ENCODE data around the gene CCDC78.

DNA sequence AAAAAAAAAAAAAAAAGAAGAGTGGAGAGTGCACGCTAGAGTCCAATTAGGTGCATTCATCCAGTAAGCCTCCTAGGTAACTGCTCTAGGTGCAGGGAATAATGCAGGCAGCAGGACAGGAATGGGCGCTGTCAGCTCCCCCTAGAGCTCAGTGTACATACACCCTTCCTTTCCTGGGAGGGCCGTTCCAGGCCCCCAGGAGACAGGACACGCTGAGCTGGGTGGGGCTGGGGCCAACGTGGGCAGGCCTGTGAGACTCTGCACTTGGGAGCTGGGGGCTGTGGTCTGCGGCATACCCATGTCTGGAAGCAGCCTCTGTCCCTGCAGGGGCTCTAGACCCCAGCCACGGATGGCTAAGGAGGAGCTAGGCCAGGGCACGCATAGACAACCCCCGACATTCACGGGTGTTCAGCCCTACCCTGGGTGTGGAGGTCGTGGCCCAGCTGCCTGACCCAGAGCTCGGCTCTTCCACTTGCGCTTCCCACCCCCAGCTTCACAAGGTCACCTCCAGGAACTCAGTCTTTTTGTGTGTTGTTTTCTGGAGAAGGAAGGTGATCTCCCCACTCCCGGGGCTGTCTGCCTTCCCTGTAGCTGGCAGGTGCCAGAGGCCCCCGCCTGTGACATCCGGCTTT, 6.3 kb downstream of the CCDC78 start:
- TF ChIP-seq, protein P1, sequence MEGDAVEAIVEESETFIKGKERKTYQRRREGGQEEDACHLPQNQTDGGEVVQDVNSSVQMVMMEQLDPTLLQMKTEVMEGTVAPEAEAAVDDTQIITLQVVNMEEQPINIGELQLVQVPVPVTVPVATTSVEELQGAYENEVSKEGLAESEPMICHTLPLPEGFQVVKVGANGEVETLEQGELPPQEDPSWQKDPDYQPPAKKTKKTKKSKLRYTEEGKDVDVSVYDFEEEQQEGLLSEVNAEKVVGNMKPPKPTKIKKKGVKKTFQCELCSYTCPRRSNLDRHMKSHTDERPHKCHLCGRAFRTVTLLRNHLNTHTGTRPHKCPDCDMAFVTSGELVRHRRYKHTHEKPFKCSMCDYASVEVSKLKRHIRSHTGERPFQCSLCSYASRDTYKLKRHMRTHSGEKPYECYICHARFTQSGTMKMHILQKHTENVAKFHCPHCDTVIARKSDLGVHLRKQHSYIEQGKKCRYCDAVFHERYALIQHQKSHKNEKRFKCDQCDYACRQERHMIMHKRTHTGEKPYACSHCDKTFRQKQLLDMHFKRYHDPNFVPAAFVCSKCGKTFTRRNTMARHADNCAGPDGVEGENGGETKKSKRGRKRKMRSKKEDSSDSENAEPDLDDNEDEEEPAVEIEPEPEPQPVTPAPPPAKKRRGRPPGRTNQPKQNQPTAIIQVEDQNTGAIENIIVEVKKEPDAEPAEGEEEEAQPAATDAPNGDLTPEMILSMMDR (IDR thresholded peaks at IDR 0.05), result no peak
- no peak for TF ChIP-seq POLR2A (IDR thresholded peaks at IDR 0.05)
- TF ChIP-seq POLR2AphosphoS5 (IDR thresholded peaks at IDR 0.05), result no peak
